ENCODE measurements around the gene ABCB9. TPM values are rescaled to one million over a fixed set of nuclear protein-coding genes. Genes with fewer than 3 reads are reported as not detected.
A peak's percentile ranks its signal among the peaks of the same experiment; 100 is the strongest.

The ABCB9 gene
- polyA plus RNA-seq, 1 experiment, result 6.1 TPM

DNA sequence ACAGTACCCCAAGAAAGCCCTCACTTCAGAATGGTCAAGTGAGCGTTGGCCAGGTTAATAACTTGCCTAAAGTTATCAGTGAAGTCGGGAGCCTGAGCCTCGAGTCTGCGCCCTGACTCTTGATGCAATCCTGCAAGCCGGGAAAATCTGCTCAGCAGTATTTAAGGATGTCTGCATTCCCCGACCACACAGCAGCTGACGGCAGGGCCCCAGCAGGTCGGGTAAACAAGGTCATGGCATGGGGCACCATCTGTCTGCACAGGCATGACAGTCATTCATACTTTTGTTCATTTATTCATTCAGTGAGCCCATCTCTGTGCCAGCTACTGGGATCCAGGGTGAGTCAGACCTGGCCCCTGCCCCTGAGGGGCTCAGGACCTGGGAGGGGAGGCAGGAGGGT lies 11.1 kb downstream of the ABCB9 start:
- TF ChIP-seq, protein P1, sequence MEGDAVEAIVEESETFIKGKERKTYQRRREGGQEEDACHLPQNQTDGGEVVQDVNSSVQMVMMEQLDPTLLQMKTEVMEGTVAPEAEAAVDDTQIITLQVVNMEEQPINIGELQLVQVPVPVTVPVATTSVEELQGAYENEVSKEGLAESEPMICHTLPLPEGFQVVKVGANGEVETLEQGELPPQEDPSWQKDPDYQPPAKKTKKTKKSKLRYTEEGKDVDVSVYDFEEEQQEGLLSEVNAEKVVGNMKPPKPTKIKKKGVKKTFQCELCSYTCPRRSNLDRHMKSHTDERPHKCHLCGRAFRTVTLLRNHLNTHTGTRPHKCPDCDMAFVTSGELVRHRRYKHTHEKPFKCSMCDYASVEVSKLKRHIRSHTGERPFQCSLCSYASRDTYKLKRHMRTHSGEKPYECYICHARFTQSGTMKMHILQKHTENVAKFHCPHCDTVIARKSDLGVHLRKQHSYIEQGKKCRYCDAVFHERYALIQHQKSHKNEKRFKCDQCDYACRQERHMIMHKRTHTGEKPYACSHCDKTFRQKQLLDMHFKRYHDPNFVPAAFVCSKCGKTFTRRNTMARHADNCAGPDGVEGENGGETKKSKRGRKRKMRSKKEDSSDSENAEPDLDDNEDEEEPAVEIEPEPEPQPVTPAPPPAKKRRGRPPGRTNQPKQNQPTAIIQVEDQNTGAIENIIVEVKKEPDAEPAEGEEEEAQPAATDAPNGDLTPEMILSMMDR (IDR thresholded peaks at IDR 0.05; ENCODE audit: insufficient read depth, low read depth, low read length), result no peak
- DNase-seq (ENCODE audit: low read depth), result no peak
- H3K27me3 ChIP-seq (ENCODE audit: control insufficient read depth, insufficient read depth, low read length), result no peaks in the 10 kb centered on the region
- CTCF ChIA-PET, result interaction anchor here (0.5 to 15.1 kb wide), 6 partner anchors 14 to 323 kb away, joined by 3 to 275 read pairs (median 3); no protein-coding TSS in a partner anchor
- H3K4me3 ChIP-seq (ENCODE audit: low read depth, low read length), result no peak overlapping the region
- POLR2A ChIA-PET, result no interaction called here
- peaks cover 2% of the 10 kb centered on the region for H3K36me3 ChIP-seq (ENCODE audit: control insufficient read depth, insufficient read depth, low read length)

DNA sequence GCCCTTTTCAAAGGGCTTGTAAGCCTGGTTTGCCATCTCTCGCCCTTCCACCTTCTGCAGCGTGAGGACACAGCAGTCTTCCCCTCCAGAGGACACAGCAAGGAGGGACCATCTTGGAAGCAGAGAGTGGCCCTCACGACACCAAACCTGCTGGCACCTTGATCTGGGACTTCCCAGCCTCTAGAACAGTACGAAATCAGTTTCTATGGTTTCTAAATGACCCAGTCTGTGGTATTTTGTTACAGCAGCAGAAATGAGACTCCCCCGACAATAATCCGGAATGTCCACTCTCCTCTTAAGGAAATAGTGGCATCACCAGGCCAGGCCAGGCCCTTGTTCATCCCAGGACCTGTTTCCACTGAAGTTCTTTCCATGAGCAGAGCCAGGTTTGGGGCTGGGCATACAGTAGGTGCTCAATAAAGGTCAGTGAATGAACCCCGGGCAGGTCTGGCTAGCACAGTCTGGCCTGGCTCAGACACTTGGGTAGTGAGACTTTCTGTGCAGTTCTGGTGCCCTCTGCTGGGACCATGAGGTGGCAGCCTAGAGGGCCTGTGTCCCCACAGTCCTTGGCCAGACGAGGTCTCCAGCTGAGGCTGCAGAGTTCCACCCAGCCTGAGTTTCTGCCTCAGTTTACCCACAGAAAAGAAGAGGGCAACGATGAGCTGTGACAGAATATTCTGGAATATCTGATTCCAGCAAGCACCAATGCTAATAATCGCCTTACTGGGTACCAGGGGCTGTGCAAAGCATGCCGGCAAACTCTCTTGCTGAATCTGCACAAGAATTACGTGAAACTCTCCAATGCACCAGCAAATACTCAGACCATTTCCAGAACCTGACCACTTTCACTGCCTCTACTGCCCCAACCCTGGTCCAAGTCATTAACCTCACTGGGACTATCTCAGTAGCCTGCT lies 14.0 kb downstream of the ABCB9 start:
- ChIA-PET POLR2A (no interaction called here), CTCF (interaction anchor here (0.7 to 15.1 kb wide), 14 partner anchors 9 to 179 kb away, joined by 3 to 275 read pairs (median 4); partner anchors contain the start of genes ABCB9 and OGFOD2)
- no peaks in the 10 kb centered on the region for H3K36me3 ChIP-seq (ENCODE audit: control insufficient read depth, insufficient read depth, low read length)
- no peak overlapping the region for H3K4me3 ChIP-seq (ENCODE audit: low read depth, low read length)
- H3K27me3 ChIP-seq (ENCODE audit: control insufficient read depth, insufficient read depth, low read length), result no peaks in the 10 kb centered on the region
- no peak for DNase-seq (ENCODE audit: low read depth)
- TF ChIP-seq, protein P1 (IDR thresholded peaks at IDR 0.05; ENCODE audit: insufficient read depth, low read depth, low read length), result peak; percentile 94

DNA sequence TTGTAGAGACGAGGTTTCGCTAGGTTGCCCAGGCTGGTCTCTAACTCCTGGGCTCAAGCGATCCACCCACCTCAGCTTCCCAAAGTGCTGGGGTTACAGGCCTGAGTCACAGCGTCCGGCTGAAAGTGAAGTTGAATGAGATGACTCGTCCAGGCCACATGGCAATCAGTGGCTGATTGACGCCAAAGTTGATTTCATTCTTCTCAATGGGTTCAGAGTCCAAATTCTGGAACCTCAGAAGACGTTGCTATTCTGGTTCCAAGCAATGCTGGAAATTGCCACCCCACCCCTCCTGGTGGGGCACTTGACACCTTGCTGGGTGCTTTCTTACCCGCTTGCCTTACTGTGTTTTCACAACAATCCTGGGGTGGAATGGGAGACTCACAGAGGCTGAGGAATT lies 14.9 kb downstream of the ABCB9 start:
- ChIA-PET POLR2A (no interaction called here), CTCF (interaction anchor here (0.7 to 15.1 kb wide), 5 partner anchors 69 to 178 kb away, joined by 3 to 275 read pairs (median 4); no protein-coding TSS in a partner anchor)
- H3K27me3 ChIP-seq (ENCODE audit: control insufficient read depth, insufficient read depth, low read length), result no peaks in the 10 kb centered on the region
- no peak overlapping the region for H3K4me3 ChIP-seq (ENCODE audit: low read depth, low read length)
- no peak for DNase-seq (ENCODE audit: low read depth)
- H3K36me3 ChIP-seq (ENCODE audit: control insufficient read depth, insufficient read depth, low read length), result no peaks in the 10 kb centered on the region
- TF ChIP-seq, protein P1 (IDR thresholded peaks at IDR 0.05; ENCODE audit: insufficient read depth, low read depth, low read length), result no peak

DNA sequence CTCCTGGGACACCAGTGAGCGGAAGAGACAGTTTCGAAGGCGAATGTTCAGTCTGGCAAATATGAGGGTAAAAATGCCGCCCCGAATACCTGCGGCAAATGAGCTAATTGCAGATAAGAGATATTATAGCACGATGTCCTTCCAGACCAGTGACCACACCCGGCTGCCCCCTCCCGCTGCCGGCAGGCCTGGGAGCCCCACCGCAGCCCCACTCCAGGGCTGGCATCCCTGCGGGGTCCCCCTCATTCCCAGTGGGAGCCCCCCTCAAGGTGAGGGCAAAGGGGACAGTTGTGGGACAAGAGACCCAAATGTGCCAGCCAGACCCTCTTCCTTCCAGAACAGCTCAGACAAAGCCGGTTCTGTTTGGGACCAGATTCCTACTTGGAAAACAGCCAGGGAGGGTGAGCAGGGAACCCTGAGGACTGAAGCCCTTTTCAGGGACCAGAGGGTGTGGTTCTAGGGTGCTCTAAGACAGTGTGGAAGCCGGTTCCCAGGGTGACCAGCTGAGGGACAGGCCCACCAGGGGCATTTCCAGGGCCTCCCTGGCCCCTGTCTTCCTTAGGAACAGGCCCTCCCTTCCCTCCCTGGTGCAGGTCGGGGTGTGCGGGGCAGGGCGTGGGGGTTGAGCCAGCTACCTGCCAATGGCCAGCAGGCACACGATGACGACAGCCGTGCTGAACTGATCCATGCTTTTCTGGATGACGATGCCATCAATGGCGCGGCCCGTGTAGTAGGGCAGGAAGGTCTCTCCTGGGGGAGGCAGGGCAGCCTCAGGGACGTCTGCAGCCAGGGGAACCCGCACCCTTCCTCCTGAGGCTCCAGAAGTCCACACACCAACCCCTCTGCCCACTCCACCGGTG lies 16.2 kb downstream of the ABCB9 start:
- Histone ChIP-seq H3K27me3 (ENCODE audit: control insufficient read depth, insufficient read depth, low read length) (no peaks in the 10 kb centered on the region), H3K4me3 (ENCODE audit: low read depth, low read length) (no peak overlapping the region), H3K36me3 (ENCODE audit: control insufficient read depth, insufficient read depth, low read length) (no peaks in the 10 kb centered on the region)
- ChIA-PET CTCF (interaction anchor here (0.7 to 15.1 kb wide), 6 partner anchors 81 to 288 kb away, joined by 3 to 275 read pairs (median 3); no protein-coding TSS in a partner anchor), POLR2A (no interaction called here)
- no peak for DNase-seq (ENCODE audit: low read depth)
- TF ChIP-seq, protein P1 (IDR thresholded peaks at IDR 0.05; ENCODE audit: insufficient read depth, low read depth, low read length), result no peak
